GM18498 (cell line): ENCODE results near the gene CXCL13.
"Not testable (repeated sequence)": the region's sequence is repeated elsewhere in the genome, so short reads cannot be mapped to it uniquely, and the experiment has no call there.

Source experiments
- ATAC-seq: cut with Tn5 transposase; IDR thresholded peaks from one replicate; pipeline ENCODE4 v1.9.1; 2021; ENCODE audit warnings: mild to moderate bottlenecking, moderate library complexity; ENCODE audit not compliant: unreplicated experiment

CXCL13 gene

DNA sequence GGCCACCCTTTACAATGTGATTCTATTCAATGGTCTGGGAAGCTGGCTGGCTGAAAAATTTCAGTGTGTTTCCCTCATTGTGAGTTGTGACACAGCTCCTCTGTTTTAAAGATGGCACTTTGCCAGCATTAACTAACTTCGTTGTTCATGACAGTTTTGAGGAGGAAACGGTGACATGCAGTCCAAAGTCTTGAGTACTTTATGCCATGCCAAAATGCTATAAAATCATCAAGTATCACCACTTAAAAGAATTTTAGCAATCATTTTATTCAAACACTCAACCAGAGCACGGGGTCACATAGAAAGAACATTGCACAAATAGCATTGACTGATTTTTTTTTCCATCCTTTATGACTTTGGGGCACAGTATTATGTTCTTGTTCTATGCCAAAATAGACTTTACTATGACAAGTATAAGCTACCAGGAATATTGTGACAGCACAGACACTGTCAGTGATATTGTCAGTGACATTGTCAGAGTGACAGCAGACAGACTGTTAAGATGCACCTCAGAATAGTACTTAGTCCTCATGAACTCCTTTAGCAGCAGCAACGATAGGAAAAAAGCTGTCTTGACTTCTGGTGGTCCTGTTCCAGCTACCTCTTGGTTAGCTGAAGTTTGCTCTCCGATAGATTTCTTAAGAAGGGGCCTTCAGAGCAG, 46.7 kb downstream of the CXCL13 start:
- no peak for ATAC-seq

GRCh38 chr4:77653162-77653758, 47.6 kb downstream of the CXCL13 start:
- no peak for ATAC-seq

- ATAC-seq: not testable (repeated sequence)
Observed at GRCh38 chr4:77660318-77660717, 54.7 kb downstream of the CXCL13 start.
